Middle frontal gyrus (tissue), 1 donor: Measurements from ENCODE around the gene MSL3.

Experiments used
- DNase-seq: peaks from one replicate; pipeline ENCODE4 v3.0.0-alpha.2; 2015; ENCODE audit warnings: low spot score; ENCODE audit errors: extremely low spot score

The MSL3 gene

GRCh38 chrX:11759172-11759460, 1.1 kb downstream of the MSL3 start:
- no peak for DNase-seq

- peak; percentile 87 for DNase-seq
These were observed 1.6 kb downstream of the MSL3 start for GRCh38 chrX:11759461-11760311.

GRCh38 chrX:11760958-11761357, 2.9 kb downstream of the MSL3 start:
- no peak for DNase-seq

GRCh38 chrX:11764602-11765067, 6.6 kb downstream of the MSL3 start:
- no peak for DNase-seq

GRCh38 chrX:11765449-11765848, 7.4 kb downstream of the MSL3 start:
- DNase-seq, result no peak

- DNase-seq, result no peak
These were observed 8.4 kb downstream of the MSL3 start for GRCh38 chrX:11766487-11766886.

GRCh38 chrX:11768039-11768438, 10.0 kb downstream of the MSL3 start:
- DNase-seq, result no peak

GRCh38 chrX:11770320-11770719, 12.3 kb downstream of the MSL3 start:
- peak; percentile 26 for DNase-seq

- DNase-seq, result no peak
These were observed 20.2 kb downstream of the MSL3 start for GRCh38 chrX:11778230-11778629.

GRCh38 chrX:11781133-11781532, 23.1 kb downstream of the MSL3 start:
- no peak for DNase-seq

GRCh38 chrX:11781734-11782370, 23.8 kb downstream of the MSL3 start:
- DNase-seq, result no peak

- no peak for DNase-seq
These were observed 26.5 kb downstream of the MSL3 start for GRCh38 chrX:11784543-11784942.

- DNase-seq, result no peak
These were observed 28.8 kb downstream of the MSL3 start for GRCh38 chrX:11786862-11787261.

- peak; percentile 8 for DNase-seq
These were observed 29.5 kb downstream of the MSL3 start for GRCh38 chrX:11787564-11787963.

GRCh38 chrX:11789809-11790208, 31.8 kb downstream of the MSL3 start:
- no peak for DNase-seq

GRCh38 chrX:11791090-11791489, 33.1 kb downstream of the MSL3 start:
- DNase-seq, result no peak

- no peak for DNase-seq
These were observed 33.5 kb downstream of the MSL3 start for GRCh38 chrX:11791537-11791936.

- no peak for DNase-seq
These were observed 34.7 kb downstream of the MSL3 start for GRCh38 chrX:11792461-11793421.

- no peak for DNase-seq
These were observed 35.7 kb downstream of the MSL3 start for GRCh38 chrX:11793734-11794133.

GRCh38 chrX:11813341-11813740, 55.3 kb downstream of the MSL3 start:
- no peak for DNase-seq
